HCT116 (cell line): ENCODE results near the gene SPOP. TPM values are rescaled to one million over a fixed set of nuclear protein-coding genes. Genes with fewer than 3 reads are reported as not detected.

Experiments
- ATAC-seq: fragments of 200-7000 bp; cut with Tn5 transposase; 2 replicates; pipeline ENCODE4 v1.9.1; 2020; ENCODE audit warnings: mild to moderate bottlenecking, moderate library complexity
- BruUV-seq: library from RNA; stranded (reverse); fragments of 400-500 nt; replicated peaks from 2 replicates; lab custom pipeline; 2021; lab: Mats Ljungman, UMichigan
- CTCF ChIA-PET: fragments of 300-600 bp; sonication (Branson Sonifier 250); formaldehyde crosslinking; loops from one replicate; lab custom pipeline; 2021; ENCODE audit warnings: antibody characterized with exemption; lab: Charles Lee
- POLR2A ChIA-PET: fragments of 300-600, 350-600 bp; sonication (Branson Sonifier 250); formaldehyde crosslinking; loops from one replicate; lab custom pipeline; 2021; ENCODE audit warnings: antibody characterized with exemption; lab: Charles Lee
- RAD21 ChIA-PET, 2 experiments: fragments of 300-600 bp; sonication (Branson Sonifier 250); formaldehyde crosslinking; loops; one replicate each; lab custom pipeline; 2023; ENCODE audit warnings: low total read pairs in 2 of 2; ENCODE audit not compliant: uncharacterized antibody in 2 of 2, unreplicated experiment in 2 of 2, low non-redundant PET in 1 of 2; lab: Charles Lee
- DNase-seq: peaks from one replicate; pipeline ENCODE4 v3.0.0-alpha.2; 2010; ENCODE audit warnings: low read depth, low spot score
- H2AFZ ChIP-seq: fragments of 200-600 bp; shearing (Covaris generic), sonication (generic); 2 replicates; pipeline ENCODE4 v1.6.1; 2017; ENCODE audit warnings: low read depth, mixed run types, mixed read lengths, antibody characterized with exemption, low read length; ENCODE audit not compliant: poor library complexity, severe bottlenecking
- H3K27ac ChIP-seq: 2 replicates; pipeline ENCODE4 v1.5.1; 2012; ENCODE audit warnings: low read depth, low read length
- H3K27me3 ChIP-seq: fragments of 200-600 bp; sonication (generic); 2 replicates; pipeline ENCODE4 v1.6.1; 2016; ENCODE audit warnings: mixed run types, low read length, mixed read lengths; ENCODE audit not compliant: insufficient read depth
- H3K36me3 ChIP-seq, 2 experiments: fragments of 200-500 bp in 1 of 2; fragments of 200-600 bp in 1 of 2; sonication (Bioruptor generic) in 1 of 2; sonication (generic) in 1 of 2; 2 replicates each; pipeline versions ENCODE4 v1.5.1 to v1.6.1; 2014 to 2016; ENCODE audit warnings: low read length in 2 of 2, inconsistent platforms in 1 of 2, mixed read lengths in 1 of 2, mixed run types in 1 of 2; ENCODE audit not compliant: insufficient read depth in 2 of 2, control insufficient read depth in 1 of 2
- H3K4me1 ChIP-seq, 2 experiments: fragments of 200-600 bp in 1 of 2; sonication (generic) in 1 of 2; 2 replicates each; pipeline versions ENCODE4 v1.5.1 to v1.6.1; 2012 to 2017; ENCODE audit warnings: low read length in 2 of 2, inconsistent platforms in 1 of 2, mild to moderate bottlenecking in 1 of 2, mixed read lengths in 1 of 2, mixed run types in 1 of 2, moderate library complexity in 1 of 2; ENCODE audit not compliant: insufficient read depth in 2 of 2, control insufficient read depth in 1 of 2
- H3K4me2 ChIP-seq: fragments of 200-600 bp; sonication (generic); 2 replicates; pipeline ENCODE4 v1.6.1; 2017; ENCODE audit warnings: mixed run types, low read length, mixed read lengths
- H3K4me3 ChIP-seq, 2 experiments: fragments of 200-600 bp in 1 of 2; sonication (generic) in 1 of 2; replicated peaks in 1 of 2; 2 replicates each; pipeline ENCODE4 v1.5.1; 2011 to 2016; ENCODE audit warnings: low read length in 2 of 2, control low read depth in 1 of 2, low read depth in 1 of 2, mild to moderate bottlenecking in 1 of 2, mixed read lengths in 1 of 2, mixed run types in 1 of 2
- H3K79me2 ChIP-seq: fragments of 200-600 bp; sonication (generic); 2 replicates; pipeline ENCODE4 v1.6.1; 2017; ENCODE audit warnings: mild to moderate bottlenecking, mixed run types, low read length, moderate library complexity, mixed read lengths; ENCODE audit not compliant: insufficient read depth
- H3K9ac ChIP-seq: fragments of 200-600 bp; sonication (generic); 2 replicates; pipeline ENCODE4 v1.6.1; 2016; ENCODE audit warnings: low read length, mixed read lengths
- H3K9me2 ChIP-seq: fragments of 200-600 bp; sonication (generic), shearing (Covaris generic); 2 replicates; pipeline ENCODE4 v1.6.1; 2017; ENCODE audit warnings: mixed run types, mild to moderate bottlenecking, moderate library complexity; ENCODE audit not compliant: insufficient read depth
- H3K9me3 ChIP-seq, 2 experiments: fragments of 200-500 bp in 1 of 2; fragments of 200-600 bp in 1 of 2; sonication (Bioruptor generic) in 1 of 2; sonication (generic) in 1 of 2; 2 replicates each; pipeline ENCODE4 v1.6.1; 2014 to 2017; ENCODE audit warnings: low read length in 2 of 2, mixed read lengths in 2 of 2, inconsistent platforms in 1 of 2, low read depth in 1 of 2, mild to moderate bottlenecking in 1 of 2, mixed run types in 1 of 2, moderate library complexity in 1 of 2; ENCODE audit not compliant: control insufficient read depth in 1 of 2, insufficient read depth in 1 of 2
- H4K20me1 ChIP-seq: fragments of 200-600 bp; sonication (generic), shearing (Covaris generic); 2 replicates; pipeline ENCODE4 v1.6.1; 2017; ENCODE audit warnings: mixed run types, mild to moderate bottlenecking, moderate library complexity; ENCODE audit not compliant: insufficient read depth
- POLR2AphosphoS5 ChIP-seq: IDR thresholded peaks from 2 replicates; pipeline ENCODE4 v1.6.1; 2011; ENCODE audit warnings: mild to moderate bottlenecking, low read depth, low read length, moderate library complexity
- RAD21 ChIP-seq: IDR thresholded peaks from 2 replicates; pipeline ENCODE4 v1.6.1; 2012; ENCODE audit warnings: low read depth, mild to moderate bottlenecking
- SP1 ChIP-seq: IDR thresholded peaks from 2 replicates; pipeline ENCODE4 v1.6.1; 2012; ENCODE audit warnings: low read depth
- YY1 ChIP-seq: IDR thresholded peaks from 2 replicates; pipeline ENCODE4 v1.6.1; 2011; ENCODE audit warnings: low read length, low read depth, moderate library complexity, mild to moderate bottlenecking; ENCODE audit not compliant: insufficient replicate concordance; ENCODE audit errors: extremely low read depth
- ZBTB33 ChIP-seq: IDR thresholded peaks from 2 replicates; pipeline ENCODE4 v1.6.1; 2011; ENCODE audit warnings: mild to moderate bottlenecking, low read length, moderate library complexity; ENCODE audit not compliant: insufficient replicate concordance; ENCODE audit errors: extremely low read depth
- ZFX ChIP-seq: fragments of 450-650 bp; IDR thresholded peaks from 2 replicates; pipeline ENCODE4 v1.6.1; 2017
- intact Hi-C: fragments of 100-400 bp; cut with micrococcal nuclease; formaldehyde crosslinking; loops from 2 replicates; pipeline ENCODE4 v1.10.0; 2022
- total RNA-seq: library from RNA; stranded (reverse); gene quantifications from one replicate; pipeline ENCODE4 v1.2.1, GENCODE V29; 2021; ENCODE audit not compliant: unreplicated experiment

The SPOP gene
- total RNA-seq, 1 experiment from 2014 or later = 85.1 TPM

- peaks cover 0 to 19% of the 10 kb centered on the region in 2 experiments; a peak in 2 of 4 replicates for H3K4me1 ChIP-seq
- no peaks in the 10 kb centered on the region for H3K79me2 ChIP-seq
- no peaks in the 10 kb centered on the region for H3K27me3 ChIP-seq
- intact Hi-C loops = no loop called here
- no peak overlapping the region for H3K4me2 ChIP-seq
- H3K9me3 ChIP-seq = no peaks in the 10 kb centered on the region
- ATAC-seq = no peak
- no peak overlapping the region for H3K27ac ChIP-seq
- TF ChIP-seq RAD21 (no peak), SP1 (no peak), YY1 (no peak), ZBTB33 (no peak)
- ChIA-PET RAD21 (no interaction called here), CTCF (no interaction called here), POLR2A (no interaction called here)
- no peaks in the 10 kb centered on the region for H3K9me2 ChIP-seq
- no peak for DNase-seq
- no peak overlapping the region for H2AFZ ChIP-seq
- H4K20me1 ChIP-seq = no peaks in the 10 kb centered on the region
- H3K4me3 ChIP-seq = no peak overlapping the region
- BruUV-seq = no TSS peak
- H3K9ac ChIP-seq = no peak overlapping the region
- H3K36me3 ChIP-seq = no peaks in the 10 kb centered on the region
Measured at GRCh38 chr17:49578952-49579500, 98.9 kb downstream of the SPOP start.

- peaks cover 0 to 18% of the 10 kb centered on the region in 2 experiments; a peak in 2 of 4 replicates for H3K4me1 ChIP-seq
- H3K27ac ChIP-seq = no peak overlapping the region
- TF ChIP-seq POLR2AphosphoS5 = no peak
- TF ChIP-seq ZFX = no peak
- H3K4me2 ChIP-seq = no peak overlapping the region
- ChIA-PET RAD21 (no interaction called here), POLR2A (no interaction called here), CTCF (no interaction called here)
- ATAC-seq (no peak), DNase-seq (no peak)
- H3K9me3 ChIP-seq = no peaks in the 10 kb centered on the region
- no peak overlapping the region for H3K9ac ChIP-seq
- intact Hi-C loops = no loop called here
- peaks cover 5% of the 10 kb centered on the region; the same call in 1 of the 2 replicates for H3K27me3 ChIP-seq
- H3K36me3 ChIP-seq = no peaks in the 10 kb centered on the region
- H2AFZ ChIP-seq = no peak overlapping the region
- H3K79me2 ChIP-seq = no peaks in the 10 kb centered on the region
- H3K9me2 ChIP-seq = no peaks in the 10 kb centered on the region
- no peaks in the 10 kb centered on the region for H4K20me1 ChIP-seq
- no peak overlapping the region for H3K4me3 ChIP-seq
- no TSS peak for BruUV-seq
Measured at GRCh38 chr17:49578414-49578813, 99.5 kb downstream of the SPOP start.
